Endothelial cell (in vitro differentiated cells): ENCODE data around the gene TMED4. TPM values are rescaled to one million over a fixed set of nuclear protein-coding genes. Genes with fewer than 3 reads are reported as not detected.
"Not testable (repeated sequence)": the region's sequence is repeated elsewhere in the genome, so short reads cannot be mapped to it uniquely, and the experiment has no call there.

Experiments
- DNase-seq: peaks from one replicate; pipeline ENCODE4 v3.0.0; 2021; ENCODE audit warnings: low spot score
- H3K27ac Mint-ChIP-seq: one replicate; pipeline ENCODE4 v1.8.0; 2021; ENCODE audit warnings: mixed read lengths, inconsistent platforms; ENCODE audit not compliant: unreplicated experiment
- H3K27me3 Mint-ChIP-seq: one replicate; pipeline ENCODE4 v1.8.0; 2021; ENCODE audit warnings: mild to moderate bottlenecking, moderate library complexity, mixed read lengths, inconsistent platforms; ENCODE audit not compliant: unreplicated experiment
- H3K36me3 Mint-ChIP-seq: one replicate; pipeline ENCODE4 v1.8.0; 2021; ENCODE audit warnings: mild to moderate bottlenecking, low read depth, mixed read lengths, inconsistent platforms; ENCODE audit not compliant: unreplicated experiment
- H3K4me1 Mint-ChIP-seq: one replicate; pipeline ENCODE4 v1.8.0; 2021; ENCODE audit warnings: mild to moderate bottlenecking, mixed read lengths, inconsistent platforms; ENCODE audit not compliant: unreplicated experiment
- H3K4me3 Mint-ChIP-seq: one replicate; pipeline ENCODE4 v1.8.0; 2021; ENCODE audit warnings: mild to moderate bottlenecking, mixed read lengths, inconsistent platforms; ENCODE audit not compliant: unreplicated experiment
- H3K9me3 Mint-ChIP-seq: one replicate; pipeline ENCODE4 v1.8.0; 2021; ENCODE audit warnings: mixed read lengths, inconsistent platforms; ENCODE audit not compliant: unreplicated experiment
- CTCF ChIP-seq: fragments of 200-600 bp; sonication (generic); IDR thresholded peaks from one replicate; pipeline ENCODE4 v1.5.0; 2021; ENCODE audit warnings: antibody characterized with exemption; ENCODE audit not compliant: unreplicated experiment
- total RNA-seq: library from RNA; stranded (reverse); fragmentation: NEBNext Ultra II Directional; extraction: Animal tissue kit (Norgen Biotek cat#: 25700); gene quantifications from one replicate; pipeline ENCODE4 v1.2.1, GENCODE V29; 2021; ENCODE audit not compliant: unreplicated experiment

TMED4 gene
- total RNA-seq, 1 donor from 2014 or later = 79.4 TPM

DNA sequence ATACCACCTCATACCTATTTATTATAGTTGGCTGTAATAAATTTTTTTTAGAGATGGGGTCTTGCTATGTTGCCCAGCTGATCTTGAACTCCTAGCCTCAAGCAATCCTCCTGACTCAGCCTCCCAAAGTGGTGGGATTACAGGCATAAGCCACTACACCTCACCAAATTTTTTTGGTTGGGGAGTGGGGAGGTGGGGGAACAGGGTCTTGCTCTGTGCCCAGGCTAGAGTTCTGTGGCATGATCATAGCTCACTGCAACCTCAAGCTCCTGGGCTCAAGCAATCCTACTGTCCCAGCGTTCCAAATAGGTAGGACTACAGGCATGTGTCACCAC lies 20.5 kb upstream of the TMED4 start:
- H3K9me3 Mint-ChIP-seq = no peaks in the 10 kb centered on the region
- no peak overlapping the region for H3K27ac Mint-ChIP-seq
- peaks cover 8% of the 10 kb centered on the region for H3K27me3 Mint-ChIP-seq
- peaks cover 5% of the 10 kb centered on the region for H3K36me3 Mint-ChIP-seq
- DNase-seq = no peak
- H3K4me1 Mint-ChIP-seq = peaks cover 9% of the 10 kb centered on the region
- no peak for TF ChIP-seq CTCF
- H3K4me3 Mint-ChIP-seq = no peak overlapping the region

- H3K36me3 Mint-ChIP-seq = no peaks in the 10 kb centered on the region
- no peak overlapping the region for H3K27ac Mint-ChIP-seq
- no peak for TF ChIP-seq CTCF
- H3K4me1 Mint-ChIP-seq = no peaks in the 10 kb centered on the region
- H3K9me3 Mint-ChIP-seq = no peaks in the 10 kb centered on the region
- no peak for DNase-seq
- H3K27me3 Mint-ChIP-seq = peaks cover 3% of the 10 kb centered on the region
- H3K4me3 Mint-ChIP-seq = no peak overlapping the region
Observed at GRCh38 chr7:44599222-44599621, 17.2 kb upstream of the TMED4 start.

DNA sequence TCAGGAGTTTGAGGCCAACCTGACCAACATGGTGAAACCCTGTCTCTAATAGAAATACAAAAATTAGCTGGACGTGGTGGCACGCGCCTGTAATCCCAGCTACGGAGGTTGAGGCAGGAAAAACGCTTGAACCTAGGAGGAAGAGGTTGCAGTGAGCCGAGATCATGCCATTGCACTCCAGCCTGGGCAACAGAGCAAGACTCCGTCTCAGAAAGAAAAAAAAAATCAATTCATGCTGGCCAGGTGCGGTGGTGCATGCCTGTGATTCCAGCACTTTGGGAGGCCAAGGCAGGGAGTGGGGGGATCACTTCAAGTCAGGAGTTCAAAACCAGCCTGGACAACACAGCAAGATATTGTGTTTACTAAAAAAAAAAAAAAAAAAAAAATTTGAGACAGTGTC lies 15.2 kb upstream of the TMED4 start:
- DNase-seq, H3K27me3 Mint-ChIP-seq, H3K4me3 Mint-ChIP-seq, H3K4me1 Mint-ChIP-seq, H3K36me3 Mint-ChIP-seq, H3K27ac Mint-ChIP-seq, H3K9me3 Mint-ChIP-seq: not testable (repeated sequence)

DNA sequence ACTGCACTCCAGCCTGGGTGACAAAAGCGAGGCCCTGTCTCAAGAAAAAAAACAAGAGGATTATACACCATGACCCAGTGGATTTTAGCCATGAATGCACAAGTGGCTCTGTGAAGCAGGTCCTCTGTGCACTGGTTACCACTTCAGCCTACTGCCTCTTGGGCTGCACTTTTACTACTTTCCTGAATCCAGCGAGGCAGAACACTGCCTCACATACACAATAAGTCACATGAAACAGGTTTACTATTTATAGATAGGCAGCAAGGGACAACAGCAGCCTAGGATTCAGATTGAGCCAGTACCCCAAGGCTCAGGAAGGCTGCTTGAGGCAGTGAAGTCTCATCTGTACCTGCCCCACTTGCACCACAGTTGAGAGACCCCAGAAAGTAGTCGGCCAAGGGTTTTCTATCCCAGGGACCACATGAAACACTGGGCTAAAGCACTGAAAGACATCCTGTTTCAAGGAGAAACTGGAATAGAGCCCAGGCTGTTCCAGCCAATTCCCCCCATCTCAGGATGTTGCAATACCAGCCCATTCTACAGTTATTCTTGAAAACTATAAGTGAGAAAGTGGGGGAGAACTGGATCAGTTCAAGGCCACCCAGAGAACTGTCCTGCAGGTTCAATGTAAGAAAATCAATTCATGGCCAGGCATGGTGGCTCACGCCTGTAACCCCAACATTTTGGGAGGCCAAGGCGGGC lies 14.1 kb upstream of the TMED4 start:
- DNase-seq = no peak
- H3K36me3 Mint-ChIP-seq = no peaks in the 10 kb centered on the region
- TF ChIP-seq CTCF = no peak
- no peaks in the 10 kb centered on the region for H3K4me1 Mint-ChIP-seq
- H3K9me3 Mint-ChIP-seq = no peaks in the 10 kb centered on the region
- H3K27me3 Mint-ChIP-seq = peaks cover 3% of the 10 kb centered on the region
- no peak overlapping the region for H3K4me3 Mint-ChIP-seq
- H3K27ac Mint-ChIP-seq = no peak overlapping the region

- Mint-ChIP-seq H3K9me3 (no peaks in the 10 kb centered on the region), H3K4me1 (no peaks in the 10 kb centered on the region), H3K4me3 (no peak overlapping the region), H3K27ac (no peak overlapping the region), H3K36me3 (no peaks in the 10 kb centered on the region), H3K27me3 (no peaks in the 10 kb centered on the region)
- no peak for TF ChIP-seq CTCF
- DNase-seq = no peak
Observed at GRCh38 chr7:44590910-44591309, 8.9 kb upstream of the TMED4 start.
